LNCaP clone FGC (cell line): Measurements from ENCODE around the gene XPR1.
"Not testable (repeated sequence)": the region's sequence is repeated elsewhere in the genome, so short reads cannot be mapped to it uniquely, and the experiment has no call there.

Source experiments
- DNase-seq: peaks from one replicate; pipeline ENCODE4 v3.0.0-alpha.2; 2011; ENCODE audit warnings: low read depth
- H3K4me3 ChIP-seq: 2 replicates; pipeline ENCODE4 v1.5.1; 2011; ENCODE audit warnings: mild to moderate bottlenecking, low read depth, low read length, control low read depth
- TF ChIP-seq, protein P1 (sequence below): IDR thresholded peaks from 2 replicates; pipeline ENCODE4 v1.5.1; 2012; ENCODE audit warnings: mild to moderate bottlenecking; ENCODE audit not compliant: control insufficient read depth, insufficient read depth; ENCODE audit errors: extremely low read depth

The XPR1 gene

DNA sequence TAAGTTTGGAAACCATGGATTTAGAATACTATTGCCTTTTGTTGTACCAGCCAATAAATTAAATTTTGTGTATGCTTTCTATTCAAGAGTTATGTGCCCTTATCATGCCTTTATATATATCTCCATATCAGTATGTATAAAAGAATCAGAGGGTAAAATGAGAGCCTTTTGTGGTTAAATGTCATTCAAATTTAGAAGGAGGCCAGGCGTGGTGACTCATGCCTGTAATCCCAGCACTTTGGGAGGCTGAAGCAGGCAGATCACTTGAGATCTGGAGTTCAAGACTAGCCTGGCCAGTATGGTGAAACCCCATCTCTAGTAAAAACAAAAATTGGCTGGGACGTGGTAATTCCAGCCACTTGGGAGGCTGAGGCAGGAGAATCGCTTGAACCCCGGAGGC, 88.9 kb downstream of the XPR1 start:
- no peak for DNase-seq
- TF ChIP-seq, protein P1, sequence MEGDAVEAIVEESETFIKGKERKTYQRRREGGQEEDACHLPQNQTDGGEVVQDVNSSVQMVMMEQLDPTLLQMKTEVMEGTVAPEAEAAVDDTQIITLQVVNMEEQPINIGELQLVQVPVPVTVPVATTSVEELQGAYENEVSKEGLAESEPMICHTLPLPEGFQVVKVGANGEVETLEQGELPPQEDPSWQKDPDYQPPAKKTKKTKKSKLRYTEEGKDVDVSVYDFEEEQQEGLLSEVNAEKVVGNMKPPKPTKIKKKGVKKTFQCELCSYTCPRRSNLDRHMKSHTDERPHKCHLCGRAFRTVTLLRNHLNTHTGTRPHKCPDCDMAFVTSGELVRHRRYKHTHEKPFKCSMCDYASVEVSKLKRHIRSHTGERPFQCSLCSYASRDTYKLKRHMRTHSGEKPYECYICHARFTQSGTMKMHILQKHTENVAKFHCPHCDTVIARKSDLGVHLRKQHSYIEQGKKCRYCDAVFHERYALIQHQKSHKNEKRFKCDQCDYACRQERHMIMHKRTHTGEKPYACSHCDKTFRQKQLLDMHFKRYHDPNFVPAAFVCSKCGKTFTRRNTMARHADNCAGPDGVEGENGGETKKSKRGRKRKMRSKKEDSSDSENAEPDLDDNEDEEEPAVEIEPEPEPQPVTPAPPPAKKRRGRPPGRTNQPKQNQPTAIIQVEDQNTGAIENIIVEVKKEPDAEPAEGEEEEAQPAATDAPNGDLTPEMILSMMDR = no peak
- H3K4me3 ChIP-seq = no peak overlapping the region

DNA sequence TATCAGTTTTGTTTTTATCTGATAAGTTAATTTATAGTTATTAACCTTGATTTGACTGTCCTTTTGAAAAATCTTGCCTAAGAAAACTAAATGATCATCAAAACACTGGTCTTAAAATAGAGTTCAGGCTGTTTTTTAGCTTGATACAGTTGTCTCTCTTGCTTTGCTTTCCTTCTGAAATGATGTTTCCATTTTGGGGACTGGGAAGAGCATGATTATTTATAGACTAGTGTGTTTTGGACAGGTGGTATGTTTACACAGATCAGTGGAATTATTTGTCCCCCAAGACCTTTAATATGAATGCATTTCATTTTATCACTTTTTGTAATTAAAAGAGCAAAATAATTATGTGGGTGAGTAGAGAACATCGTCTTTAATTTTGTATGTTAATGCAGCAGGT, 90.8 kb downstream of the XPR1 start:
- no peak for DNase-seq
- no peak overlapping the region for H3K4me3 ChIP-seq
- TF ChIP-seq, protein P1 = no peak

DNA sequence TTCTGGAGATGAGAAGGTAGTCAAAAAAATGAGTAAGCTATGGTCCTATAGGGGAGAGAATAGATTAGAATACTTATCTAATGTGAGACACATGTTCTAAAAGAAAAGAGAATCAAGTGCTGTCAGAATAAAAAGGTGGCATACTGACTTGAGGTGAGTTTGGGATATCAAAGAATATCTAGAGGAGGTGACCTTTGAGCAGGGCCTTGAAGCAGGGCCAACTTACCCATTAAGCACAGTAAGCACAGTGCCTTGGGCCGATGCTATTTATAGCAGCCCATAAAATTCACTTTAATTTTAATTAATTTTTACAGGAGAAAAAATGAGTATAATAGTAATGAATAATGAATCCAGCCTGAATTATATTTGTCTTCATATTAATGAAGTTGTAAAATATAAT, 92.2 kb downstream of the XPR1 start:
- TF ChIP-seq, protein P1 = no peak
- H3K4me3 ChIP-seq = no peak overlapping the region
- DNase-seq = no peak

DNA sequence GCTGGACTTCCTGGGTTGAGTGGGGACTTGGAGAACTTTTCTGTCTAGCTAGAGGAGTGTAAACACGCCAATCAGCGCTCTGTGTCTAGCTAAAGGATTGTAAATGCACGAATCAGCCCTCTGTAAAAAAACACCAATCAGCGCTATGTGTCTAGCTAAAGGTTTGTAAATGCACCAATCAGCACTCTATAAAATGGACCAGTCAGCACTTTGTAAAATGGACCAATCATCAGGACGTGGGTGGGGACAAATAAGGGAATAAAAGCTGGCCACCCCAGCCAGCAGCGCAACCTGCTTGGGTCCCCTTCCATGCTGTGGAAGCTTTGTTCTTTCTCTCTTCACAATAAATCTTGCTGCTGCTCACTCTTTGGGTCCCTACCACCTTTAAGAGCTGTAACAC, 94.2 kb downstream of the XPR1 start:
- H3K4me3 ChIP-seq = not testable (repeated sequence)

DNA sequence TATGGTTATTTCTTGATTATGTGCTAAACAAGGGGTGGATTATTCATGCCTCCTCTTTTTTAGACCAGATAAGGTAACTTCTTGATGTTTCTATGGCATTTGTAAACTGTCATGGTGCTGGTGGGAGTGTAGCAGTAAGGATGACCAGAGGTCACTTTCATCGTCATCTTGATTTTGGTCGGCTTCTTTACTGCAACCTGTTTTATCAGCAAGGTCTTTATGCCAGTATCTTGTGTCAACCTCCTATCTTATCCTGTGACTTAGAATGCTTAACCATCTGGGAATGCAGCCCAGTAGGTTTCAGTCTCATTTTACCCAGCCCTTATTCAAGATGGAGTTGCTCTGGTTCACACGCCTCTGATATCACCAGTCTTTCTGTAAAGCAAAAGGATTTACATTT, 95.9 kb downstream of the XPR1 start:
- H3K4me3 ChIP-seq, DNase-seq: not testable (repeated sequence)

More for the DNA sequence above, 94.2 kb downstream of the XPR1 start:
- not testable (repeated sequence) for DNase-seq

DNA sequence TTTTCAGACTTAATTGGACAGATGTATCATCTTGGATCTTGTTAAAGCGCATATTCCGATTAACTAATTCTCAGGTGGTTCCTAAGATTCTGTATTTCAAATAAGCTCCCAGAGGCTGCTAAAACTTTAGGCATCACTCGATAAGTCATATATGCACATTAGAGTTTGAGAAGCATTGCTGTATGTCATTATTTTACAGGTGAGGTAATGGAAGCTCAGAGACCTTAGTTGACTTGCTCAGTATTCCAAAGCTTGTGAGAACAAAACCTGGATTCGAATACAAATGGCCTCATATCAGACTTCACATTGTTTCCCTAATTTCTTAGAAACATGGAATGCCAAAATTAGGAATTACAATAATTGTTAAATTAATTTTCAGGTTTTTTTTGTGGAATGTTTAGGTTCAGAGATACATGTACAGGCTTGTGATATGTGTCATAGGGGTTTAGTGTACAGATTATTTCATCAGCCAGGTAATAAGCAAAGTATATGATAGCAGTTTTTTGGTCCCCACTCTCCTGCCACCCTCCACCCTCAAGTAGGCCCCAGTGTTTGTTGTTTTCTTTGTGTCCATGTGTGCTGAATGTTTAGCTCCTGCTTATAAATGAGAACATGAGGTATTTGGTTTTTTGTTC, 96.8 kb downstream of the XPR1 start:
- no peak for DNase-seq
- no peak overlapping the region for H3K4me3 ChIP-seq
- TF ChIP-seq, protein P1 = no peak

DNA sequence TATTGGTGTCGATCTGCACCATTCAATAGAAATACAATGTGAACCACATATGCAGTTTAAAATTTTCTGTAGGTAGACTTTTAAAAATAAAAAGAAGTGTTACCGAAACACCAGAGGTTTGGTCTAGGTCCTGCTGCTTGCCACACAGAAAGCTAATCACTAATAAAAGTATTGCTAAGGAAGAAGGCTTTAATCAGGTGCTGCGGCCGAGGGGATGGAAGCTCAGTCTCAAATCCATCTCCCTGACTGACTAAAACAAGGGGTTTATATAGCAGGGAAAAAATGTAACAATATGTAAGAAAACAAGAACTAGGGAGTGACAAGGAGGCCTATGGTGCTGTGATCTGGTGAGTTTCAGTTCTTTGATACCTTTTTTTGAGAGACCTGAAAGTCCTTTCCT, 99.3 kb downstream of the XPR1 start:
- no peak overlapping the region for H3K4me3 ChIP-seq
- DNase-seq = no peak
- TF ChIP-seq, protein P1 = no peak

DNA sequence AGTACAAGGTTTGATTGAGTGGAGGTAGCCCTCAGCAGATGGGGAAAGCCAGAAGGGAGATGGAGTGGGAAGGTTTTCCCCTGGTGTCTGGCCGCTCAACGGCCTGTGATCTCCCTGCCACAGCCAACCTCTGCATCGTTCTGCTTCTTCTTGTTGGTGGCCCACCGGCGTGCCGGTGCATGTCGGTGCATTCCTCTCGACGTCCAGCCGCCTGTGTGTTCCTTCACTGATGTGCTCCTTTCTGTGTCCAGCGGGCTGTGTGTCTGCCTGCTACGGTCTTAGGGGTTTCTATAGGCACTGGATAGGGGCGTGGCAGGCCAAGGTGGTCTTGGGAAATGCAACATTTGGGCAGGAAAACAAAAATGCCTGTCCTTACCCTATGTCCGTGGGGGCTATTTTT, 101.0 kb downstream of the XPR1 start:
- no peak for DNase-seq
- no peak overlapping the region for H3K4me3 ChIP-seq
- TF ChIP-seq, protein P1 = no peak
